AG10803 (cell line): ENCODE data around the gene VPS26C.
A peak's percentile ranks its signal among the peaks of the same experiment; 100 is the strongest.

Experiments used
- DNase-seq: peaks from one replicate; pipeline ENCODE4 v3.0.0; 2010; ENCODE audit warnings: low read depth
- H3K4me3 ChIP-seq: 2 replicates; pipeline ENCODE4 v1.5.1; 2011; ENCODE audit warnings: mild to moderate bottlenecking, low read length, control low read depth
- CTCF ChIP-seq: conservative IDR thresholded peaks from 2 replicates; pipeline ENCODE4 v1.5.1; 2011; ENCODE audit warnings: mild to moderate bottlenecking, low read length, control low read depth, inconsistent platforms

The VPS26C gene

GRCh38 chr21:37263827-37264600 lies 3.1 kb downstream of the VPS26C start:
- no peak; the same call in 1 of the 2 replicates for TF ChIP-seq CTCF
- no peak overlapping the region for H3K4me3 ChIP-seq
- peak; percentile 60 for DNase-seq

- DNase-seq = peak; percentile 59
- H3K4me3 ChIP-seq = no peak overlapping the region
- no peak for TF ChIP-seq CTCF
Observed at GRCh38 chr21:37259426-37259825, 7.7 kb downstream of the VPS26C start.

- 0 out of 2 replicates have a peak, but pooled peaks have one; percentile 0 for TF ChIP-seq CTCF
- H3K4me3 ChIP-seq = peak overlapping the region; percentile 66
- peak; percentile 34 for DNase-seq
Observed at GRCh38 chr21:37257967-37258877, 8.9 kb downstream of the VPS26C start.

GRCh38 chr21:37257511-37257966 lies 9.6 kb downstream of the VPS26C start:
- peak; percentile 28 for DNase-seq
- TF ChIP-seq CTCF = 0 out of 2 replicates have a peak, but pooled peaks have one; percentile 3
- H3K4me3 ChIP-seq = peak overlapping the region; percentile 66

GRCh38 chr21:37253991-37254390 lies 13.1 kb downstream of the VPS26C start:
- TF ChIP-seq CTCF = no peak
- DNase-seq = peak; percentile 16
- H3K4me3 ChIP-seq = no peak overlapping the region

- no peak overlapping the region for H3K4me3 ChIP-seq
- no peak for DNase-seq
- no peak for TF ChIP-seq CTCF
Observed at GRCh38 chr21:37251294-37251634, 15.9 kb downstream of the VPS26C start.
